Measurements from ENCODE around the gene LMF1. TPM values are rescaled to one million over a fixed set of nuclear protein-coding genes. Genes with fewer than 3 reads are reported as not detected.

LMF1 gene
- total and polyA plus RNA-seq, 2 of the 8 experiments (the other 6 are each of a cell fraction or from before 2014, with no cell fraction given), result 3.5 to 9.1 TPM

- no peak for TF ChIP-seq CHD7 (IDR thresholded peaks at IDR 0.05; ENCODE audit: insufficient replicate concordance, low read length)
- TF ChIP-seq, protein P1, sequence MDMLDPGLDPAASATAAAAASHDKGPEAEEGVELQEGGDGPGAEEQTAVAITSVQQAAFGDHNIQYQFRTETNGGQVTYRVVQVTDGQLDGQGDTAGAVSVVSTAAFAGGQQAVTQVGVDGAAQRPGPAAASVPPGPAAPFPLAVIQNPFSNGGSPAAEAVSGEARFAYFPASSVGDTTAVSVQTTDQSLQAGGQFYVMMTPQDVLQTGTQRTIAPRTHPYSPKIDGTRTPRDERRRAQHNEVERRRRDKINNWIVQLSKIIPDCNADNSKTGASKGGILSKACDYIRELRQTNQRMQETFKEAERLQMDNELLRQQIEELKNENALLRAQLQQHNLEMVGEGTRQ (IDR thresholded peaks at IDR 0.05; ENCODE audit: low read length), result no peak
- no peak for TF ChIP-seq HDAC2 (IDR thresholded peaks at IDR 0.05; ENCODE audit: borderline replicate concordance in 1 of 2, low read depth in 2 of 2, low read length in 2 of 2)
- no peak for TF ChIP-seq POLR2A (IDR thresholded peaks at IDR 0.05; ENCODE audit: control extremely low read depth in 1 of 2, low read depth in 2 of 2, low read length in 2 of 2)
- TF ChIP-seq SAP30 (IDR thresholded peaks at IDR 0.05; ENCODE audit: insufficient read depth, insufficient replicate concordance, low read length), result no peak
- TF ChIP-seq BACH1 (IDR thresholded peaks at IDR 0.05; ENCODE audit: low read length), result no peak
- TF ChIP-seq HDAC6 (IDR thresholded peaks at IDR 0.05; ENCODE audit: low read depth, low read length), result no peak
Measured at GRCh38 chr16:853981-854807, 116.6 kb downstream of the LMF1 start (continued).

Measured in H1 (cell line).